Activated CD4-positive, alpha-beta T cell treated with anti-CD3 and anti-CD28 coated beads, Interleukin-2, amount 50 U/mL, for 1 hour (primary cell): ENCODE measurements around the gene OXGR1.
"Not testable (repeated sequence)": the region's sequence is repeated elsewhere in the genome, so short reads cannot be mapped to it uniquely, and the experiment has no call there.

Source experiments
- DNase-seq: peaks from one replicate; pipeline ENCODE4 v3.0.0-alpha.2; 2020

Gene OXGR1

GRCh38 chr13:97004886-97005285 is 10.6 kb upstream of the OXGR1 start:
- DNase-seq: no peak

GRCh38 chr13:97004096-97004876 is 10.0 kb upstream of the OXGR1 start:
- no peak for DNase-seq

GRCh38 chr13:97003071-97003470 is 8.8 kb upstream of the OXGR1 start:
- no peak for DNase-seq

- no peak for DNase-seq
Measured at GRCh38 chr13:97002581-97002980, 8.3 kb upstream of the OXGR1 start.

GRCh38 chr13:97001636-97002035 is 7.4 kb upstream of the OXGR1 start:
- DNase-seq: no peak

- DNase-seq: no peak
Measured at GRCh38 chr13:97000295-97000925, 6.1 kb upstream of the OXGR1 start.

GRCh38 chr13:96999091-96999490 is 4.8 kb upstream of the OXGR1 start:
- no peak for DNase-seq

- DNase-seq: no peak
Measured at GRCh38 chr13:96998051-96998450, 3.8 kb upstream of the OXGR1 start.

- DNase-seq: no peak
Measured at GRCh38 chr13:96996886-96997285, 2.6 kb upstream of the OXGR1 start.

GRCh38 chr13:96996107-96996506 is 1.8 kb upstream of the OXGR1 start:
- no peak for DNase-seq

GRCh38 chr13:96994858-96995243 is 575 bp upstream of the OXGR1 start:
- no peak for DNase-seq

GRCh38 chr13:96993634-96994016 is 651 bp downstream of the OXGR1 start:
- DNase-seq: no peak

- no peak for DNase-seq
Measured at GRCh38 chr13:96992633-96993032, 1.6 kb downstream of the OXGR1 start.

- no peak for DNase-seq
Measured at GRCh38 chr13:96991072-96991471, 3.2 kb downstream of the OXGR1 start.

GRCh38 chr13:96988441-96988840 is 5.8 kb downstream of the OXGR1 start:
- no peak for DNase-seq

GRCh38 chr13:96984051-96984508 is 10.2 kb downstream of the OXGR1 start:
- no peak for DNase-seq

- DNase-seq: no peak
Measured at GRCh38 chr13:96982672-96983071, 11.6 kb downstream of the OXGR1 start.

GRCh38 chr13:96979861-96980260 is 14.4 kb downstream of the OXGR1 start:
- DNase-seq: not testable (repeated sequence)

GRCh38 chr13:96968027-96968426 is 26.2 kb downstream of the OXGR1 start:
- no peak for DNase-seq

- DNase-seq: no peak
Measured at GRCh38 chr13:96967248-96967745, 27.0 kb downstream of the OXGR1 start.

- DNase-seq: no peak
Measured at GRCh38 chr13:96966415-96967102, 27.7 kb downstream of the OXGR1 start.

- DNase-seq: no peak
Measured at GRCh38 chr13:96963786-96964475, 30.3 kb downstream of the OXGR1 start.

GRCh38 chr13:96960379-96960778 is 33.9 kb downstream of the OXGR1 start:
- no peak for DNase-seq
